Sigmoid colon (tissue), 7 donors: Measurements from ENCODE around the gene SLC6A9. TPM values are rescaled to one million over a fixed set of nuclear protein-coding genes. Genes with fewer than 3 reads are reported as not detected.

Experiments used
- DNase-seq: peaks from one replicate; pipeline ENCODE4 v3.0.0-alpha.2; 2019
- H3K27ac ChIP-seq, 4 donors: fragments of 200-600 bp; sonication (generic); one replicate each; pipeline ENCODE4 v1.5.1; 2016 to 2019; ENCODE audit warnings: mild to moderate bottlenecking in 1 of 4
- H3K27me3 ChIP-seq, 3 donors: fragments of 200-600 bp; sonication (generic); one replicate each; pipeline ENCODE4 v1.5.1; 2019; ENCODE audit warnings: mild to moderate bottlenecking in 1 of 3
- H3K36me3 ChIP-seq, 4 donors: fragments of 200-600 bp; sonication (generic); one replicate each; pipeline ENCODE4 v1.5.1; 2016 to 2019
- H3K4me1 ChIP-seq, 4 donors: fragments of 200-600 bp; sonication (generic); one replicate each; pipeline ENCODE4 v1.5.1; 2017 to 2019
- H3K4me3 ChIP-seq, 4 donors: fragments of 200-600 bp; sonication (generic); one replicate each; pipeline ENCODE4 v1.5.1; 2017 to 2019; ENCODE audit warnings: mild to moderate bottlenecking in 2 of 4, moderate library complexity in 1 of 4
- H3K9me3 ChIP-seq, 4 donors: fragments of 200-600 bp in 3 of 4; sonication (generic) in 3 of 4; one replicate each; pipeline versions ENCODE4 v1.5.1 to v1.6.1; 2013 to 2019
- EP300 ChIP-seq, 4 donors: sonication (generic); formaldehyde crosslinking; IDR thresholded peaks; one replicate each; pipeline ENCODE4 v1.6.1; 2017; ENCODE audit warnings: antibody characterized with exemption in 4 of 4
- POLR2A ChIP-seq, 2 donors: fragments of 450-650 bp; IDR thresholded peaks; one replicate each; pipeline ENCODE4 v1.6.1; 2016; ENCODE audit warnings: antibody characterized with exemption in 2 of 2, mild to moderate bottlenecking in 2 of 2, moderate library complexity in 2 of 2
- POLR2AphosphoS5 ChIP-seq, 4 donors: sonication (generic); formaldehyde crosslinking; IDR thresholded peaks; one replicate each; pipeline ENCODE4 v1.6.1; 2017; ENCODE audit warnings: antibody characterized with exemption in 4 of 4
- WGBS, 2 donors: extraction: QIAGEN DNeasy Blood & Tissue Kit; methylation state at CpG; one replicate each; pipeline ENCODE4 v1.1.7; 2013; 5-methylcytosine and 5-hydroxymethylcytosine counted together
- intact Hi-C: fragments of 100-400 bp; cut with DNase I; formaldehyde crosslinking; loops from one replicate; pipeline ENCODE4 v1.15.1; 2023
- polyA plus RNA-seq, 3 donors: library from polyadenylated mRNA; stranded (reverse); fragments of 200-250 nt; gene quantifications; one replicate each; pipeline ENCODE4 v1.2.3, GENCODE V29; 2013
- total RNA-seq, 4 donors: library from RNA; depleted of rRNA; stranded (reverse); fragments of >200 nt; gene quantifications; one replicate each; pipeline ENCODE4 v1.1.0, GENCODE V29; 2016
- TF ChIP-seq, protein P1 (sequence below), 4 experiments: fragments of 450-650 bp in 3 of 4; fragments of 200-600 bp in 1 of 4; IDR thresholded peaks; one replicate each; pipeline ENCODE4 v1.5.1; 2016 to 2019; ENCODE audit warnings: antibody characterized with exemption in 4 of 4, mild to moderate bottlenecking in 3 of 4, moderate library complexity in 2 of 4
- donor health status: healthy with polysubstance abuse.
- donor health status: Bipolar disorder and iron deficiency.
- donor health status: healthy.

The SLC6A9 gene
- total and polyA plus RNA-seq, 7 donors, result 2.4 to 24.5 (median 5.9) TPM

DNA sequence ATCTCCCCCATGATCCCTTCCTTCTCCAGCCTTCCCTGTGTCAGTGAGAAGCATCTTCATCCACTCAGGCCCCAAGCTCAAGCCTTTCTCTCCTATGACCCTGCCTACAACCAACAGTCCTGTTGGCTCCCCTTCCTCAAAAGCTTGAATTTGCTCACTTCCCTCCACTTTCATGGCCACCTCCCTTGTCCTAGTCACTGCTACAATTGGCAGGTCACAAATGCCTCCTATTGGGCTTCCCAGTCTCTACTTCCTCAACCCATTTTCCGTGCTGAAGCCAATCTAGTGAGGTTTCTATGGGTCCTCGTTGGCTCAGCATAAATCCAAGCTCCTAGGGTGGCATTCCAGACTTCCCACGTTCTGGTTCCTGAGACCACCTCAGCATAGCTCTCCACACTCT is 40.2 kb upstream of the SLC6A9 start:
- Histone ChIP-seq H3K36me3 (no peaks in the 10 kb centered on the region), H3K4me1 (peaks cover 0 to 11% (median 9%) of the 10 kb centered on the region in 4 donors), H3K27ac (no peak overlapping the region), H3K27me3 (no peaks in the 10 kb centered on the region), H3K4me3 (no peak overlapping the region), H3K9me3 (no peaks in the 10 kb centered on the region)
- TF ChIP-seq, protein P1, sequence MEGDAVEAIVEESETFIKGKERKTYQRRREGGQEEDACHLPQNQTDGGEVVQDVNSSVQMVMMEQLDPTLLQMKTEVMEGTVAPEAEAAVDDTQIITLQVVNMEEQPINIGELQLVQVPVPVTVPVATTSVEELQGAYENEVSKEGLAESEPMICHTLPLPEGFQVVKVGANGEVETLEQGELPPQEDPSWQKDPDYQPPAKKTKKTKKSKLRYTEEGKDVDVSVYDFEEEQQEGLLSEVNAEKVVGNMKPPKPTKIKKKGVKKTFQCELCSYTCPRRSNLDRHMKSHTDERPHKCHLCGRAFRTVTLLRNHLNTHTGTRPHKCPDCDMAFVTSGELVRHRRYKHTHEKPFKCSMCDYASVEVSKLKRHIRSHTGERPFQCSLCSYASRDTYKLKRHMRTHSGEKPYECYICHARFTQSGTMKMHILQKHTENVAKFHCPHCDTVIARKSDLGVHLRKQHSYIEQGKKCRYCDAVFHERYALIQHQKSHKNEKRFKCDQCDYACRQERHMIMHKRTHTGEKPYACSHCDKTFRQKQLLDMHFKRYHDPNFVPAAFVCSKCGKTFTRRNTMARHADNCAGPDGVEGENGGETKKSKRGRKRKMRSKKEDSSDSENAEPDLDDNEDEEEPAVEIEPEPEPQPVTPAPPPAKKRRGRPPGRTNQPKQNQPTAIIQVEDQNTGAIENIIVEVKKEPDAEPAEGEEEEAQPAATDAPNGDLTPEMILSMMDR (IDR thresholded peaks at IDR 0.05), result no peak
- no peak for TF ChIP-seq EP300 (IDR thresholded peaks at IDR 0.05)
- no peak for DNase-seq
- 65 to 86% methylated on average over 3 of the region's 3 CpGs for WGBS, 2 donors
- intact Hi-C loops, result no loop called here

DNA sequence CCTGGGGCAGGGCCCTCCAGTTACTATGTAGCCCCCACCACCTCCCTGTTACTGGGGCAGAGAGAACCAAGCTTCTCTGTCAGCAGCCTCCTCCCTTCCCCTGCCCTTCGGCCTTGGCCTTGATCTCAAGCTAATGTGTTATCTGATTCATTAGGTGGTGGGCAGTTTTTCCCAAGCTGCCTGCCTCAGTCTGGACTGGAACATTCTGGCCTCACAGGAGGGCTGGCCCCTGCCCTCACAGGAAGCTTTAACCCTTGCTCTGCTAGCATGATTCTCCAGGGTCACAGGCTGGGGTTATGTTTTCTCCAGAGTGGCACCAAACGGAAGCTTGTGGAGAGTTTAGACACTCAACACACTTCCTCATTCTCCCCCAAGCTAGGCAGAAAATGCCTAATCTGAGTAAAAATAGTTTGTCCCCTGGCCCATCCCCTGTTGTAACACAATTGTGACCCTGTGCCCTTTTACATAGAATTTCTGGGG is 37.2 kb upstream of the SLC6A9 start:
- no peaks in the 10 kb centered on the region for H3K4me1 ChIP-seq
- TF ChIP-seq, protein P1 (IDR thresholded peaks at IDR 0.05), result no peak
- no peak for TF ChIP-seq EP300 (IDR thresholded peaks at IDR 0.05)
- no peak for TF ChIP-seq POLR2A (IDR thresholded peaks at IDR 0.05)
- TF ChIP-seq POLR2AphosphoS5 (IDR thresholded peaks at IDR 0.05), result no peak
- intact Hi-C loops, result no loop called here
- WGBS, 2 donors, result 50 to 80% methylated on average over 2 of the region's 2 CpGs
- DNase-seq, result no peak
- H3K9me3 ChIP-seq, result no peaks in the 10 kb centered on the region
- no peaks in the 10 kb centered on the region for H3K36me3 ChIP-seq
- peak overlapping the region in 2 of 4 donors; percentile 32 to 36 for H3K27ac ChIP-seq
- no peaks in the 10 kb centered on the region for H3K27me3 ChIP-seq
- H3K4me3 ChIP-seq, result no peak overlapping the region

GRCh38 chr1:44067266-44068250 is 36.3 kb upstream of the SLC6A9 start:
- intact Hi-C loops, result no loop called here
- H3K36me3 ChIP-seq, result no peaks in the 10 kb centered on the region
- H3K27me3 ChIP-seq, result no peaks in the 10 kb centered on the region
- peak overlapping the region in 2 of 4 donors; percentile 32 to 36 for H3K27ac ChIP-seq
- H3K4me3 ChIP-seq, result no peak overlapping the region
- WGBS, 2 donors, result 47 to 67% methylated on average over 6 of the region's 6 CpGs
- DNase-seq, result no peak
- H3K9me3 ChIP-seq, result no peaks in the 10 kb centered on the region
- TF ChIP-seq, protein P1 (IDR thresholded peaks at IDR 0.05), result no peak
- TF ChIP-seq POLR2A (IDR thresholded peaks at IDR 0.05) (no peak), EP300 (IDR thresholded peaks at IDR 0.05) (no peak), POLR2AphosphoS5 (IDR thresholded peaks at IDR 0.05) (no peak)
- H3K4me1 ChIP-seq, result no peaks in the 10 kb centered on the region

DNA sequence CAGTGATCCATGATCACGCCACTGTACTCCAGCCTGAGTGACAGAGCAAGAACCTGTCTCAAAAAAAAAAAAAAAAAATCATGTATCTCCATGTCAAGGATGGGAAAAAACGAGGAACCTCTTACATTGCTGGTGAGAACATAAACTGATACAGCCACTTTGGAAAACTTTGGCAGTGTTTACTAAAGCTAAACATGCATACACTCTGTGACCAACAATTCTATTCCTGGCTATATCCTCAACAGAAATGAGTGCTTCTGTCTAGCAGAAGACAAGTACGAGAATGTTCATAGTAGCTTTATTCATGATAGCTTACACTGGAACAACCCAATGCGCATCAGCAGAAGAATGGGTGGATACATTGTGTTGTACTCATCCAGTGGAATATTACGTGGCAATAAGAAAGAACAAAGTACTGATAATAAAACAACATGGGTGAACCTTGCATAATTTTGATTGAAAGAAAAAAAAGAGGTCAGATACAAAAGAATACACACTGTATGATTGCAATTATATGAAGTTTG is 31.5 kb upstream of the SLC6A9 start:
- DNase-seq, result no peak
- Histone ChIP-seq H3K4me1 (peaks cover 0 to 22% (median 18%) of the 10 kb centered on the region in 4 donors), H3K9me3 (no peaks in the 10 kb centered on the region), H3K4me3 (no peak overlapping the region), H3K27me3 (no peaks in the 10 kb centered on the region), H3K27ac (no peak overlapping the region), H3K36me3 (no peaks in the 10 kb centered on the region)
- 79 to 87% methylated on average over 5 of the region's 5 CpGs for WGBS, 2 donors
- intact Hi-C loops, result no loop called here
- TF ChIP-seq, protein P1 (IDR thresholded peaks at IDR 0.05), result no peak
- TF ChIP-seq POLR2A (IDR thresholded peaks at IDR 0.05) (no peak), EP300 (IDR thresholded peaks at IDR 0.05) (no peak), POLR2AphosphoS5 (IDR thresholded peaks at IDR 0.05) (no peak)
